Vagina (tissue), 2 donors: ENCODE data around the gene CSTF1. TPM values are rescaled to one million over a fixed set of nuclear protein-coding genes. Genes with fewer than 3 reads are reported as not detected.

Experiments used
- DNase-seq, 2 donors: peaks; one replicate each; pipeline ENCODE4 v3.0.0-alpha.2; 2017; ENCODE audit errors: extremely low spot score in 2 of 2
- H3K27ac ChIP-seq: fragments of 200-600 bp; sonication (generic); one replicate; pipeline ENCODE4 v1.5.1; 2019
- H3K27me3 ChIP-seq: fragments of 200-600 bp; sonication (generic); one replicate; pipeline ENCODE4 v1.5.1; 2019
- H3K36me3 ChIP-seq, 2 donors: fragments of 200-600 bp; sonication (generic); one replicate each; pipeline ENCODE4 v1.5.1; 2017 to 2019
- H3K4me1 ChIP-seq: fragments of 200-600 bp; sonication (generic); one replicate; pipeline ENCODE4 v1.5.1; 2019
- H3K4me3 ChIP-seq, 2 donors: fragments of 200-600 bp; sonication (generic); 1 replicate in 1 of 2; 2 replicates in 1 of 2; pipeline ENCODE4 v1.5.1; 2016 to 2019
- H3K9me3 ChIP-seq: fragments of 200-600 bp; sonication (generic); one replicate; pipeline ENCODE4 v1.5.1; 2019
- POLR2A ChIP-seq, 2 donors: fragments of 450-650 bp; IDR thresholded peaks; one replicate each; pipeline ENCODE4 v1.6.1; 2017; ENCODE audit warnings: antibody characterized with exemption in 2 of 2, mild to moderate bottlenecking in 2 of 2, moderate library complexity in 2 of 2
- POLR2AphosphoS5 ChIP-seq, 2 donors: sonication (generic); formaldehyde crosslinking; IDR thresholded peaks; one replicate each; pipeline ENCODE4 v1.9.0; 2017; ENCODE audit warnings: antibody characterized with exemption in 2 of 2, mild to moderate bottlenecking in 2 of 2, low read depth in 1 of 2; ENCODE audit not compliant: insufficient read depth in 1 of 2
- intact Hi-C: fragments of 100-400 bp; cut with DNase I; formaldehyde crosslinking; loops from one replicate; pipeline ENCODE4 v1.15.1; 2023
- total RNA-seq: library from RNA; depleted of rRNA; stranded (reverse); fragments of >200 nt; gene quantifications from one replicate; pipeline ENCODE4 v1.2.3, GENCODE V29; 2016
- TF ChIP-seq, protein P1 (sequence below), 3 experiments: fragments of 450-650 bp in 2 of 3; fragments of 200-600 bp in 1 of 3; sonication (generic) in 1 of 3; IDR thresholded peaks; one replicate each; pipeline ENCODE4 v1.5.1; 2017 to 2019; ENCODE audit warnings: antibody characterized with exemption in 3 of 3, mild to moderate bottlenecking in 2 of 3, moderate library complexity in 2 of 3

Gene CSTF1
- total RNA-seq, 1 donor from 2014 or later: 27.0 TPM

- peaks cover 12% of the 10 kb centered on the region for H3K4me1 ChIP-seq
- no peak for DNase-seq
- no peak overlapping the region for H3K4me3 ChIP-seq
- TF ChIP-seq POLR2A (IDR thresholded peaks at IDR 0.05): no peak
- TF ChIP-seq, protein P1, sequence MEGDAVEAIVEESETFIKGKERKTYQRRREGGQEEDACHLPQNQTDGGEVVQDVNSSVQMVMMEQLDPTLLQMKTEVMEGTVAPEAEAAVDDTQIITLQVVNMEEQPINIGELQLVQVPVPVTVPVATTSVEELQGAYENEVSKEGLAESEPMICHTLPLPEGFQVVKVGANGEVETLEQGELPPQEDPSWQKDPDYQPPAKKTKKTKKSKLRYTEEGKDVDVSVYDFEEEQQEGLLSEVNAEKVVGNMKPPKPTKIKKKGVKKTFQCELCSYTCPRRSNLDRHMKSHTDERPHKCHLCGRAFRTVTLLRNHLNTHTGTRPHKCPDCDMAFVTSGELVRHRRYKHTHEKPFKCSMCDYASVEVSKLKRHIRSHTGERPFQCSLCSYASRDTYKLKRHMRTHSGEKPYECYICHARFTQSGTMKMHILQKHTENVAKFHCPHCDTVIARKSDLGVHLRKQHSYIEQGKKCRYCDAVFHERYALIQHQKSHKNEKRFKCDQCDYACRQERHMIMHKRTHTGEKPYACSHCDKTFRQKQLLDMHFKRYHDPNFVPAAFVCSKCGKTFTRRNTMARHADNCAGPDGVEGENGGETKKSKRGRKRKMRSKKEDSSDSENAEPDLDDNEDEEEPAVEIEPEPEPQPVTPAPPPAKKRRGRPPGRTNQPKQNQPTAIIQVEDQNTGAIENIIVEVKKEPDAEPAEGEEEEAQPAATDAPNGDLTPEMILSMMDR (IDR thresholded peaks at IDR 0.05): no peak
- TF ChIP-seq POLR2AphosphoS5 (IDR thresholded peaks at IDR 0.05; ENCODE audit: insufficient read depth in 1 of 2, low read depth in 1 of 2): no peak
- no peaks in the 10 kb centered on the region for H3K27me3 ChIP-seq
- no peaks in the 10 kb centered on the region for H3K9me3 ChIP-seq
- H3K36me3 ChIP-seq: no peaks in the 10 kb centered on the region
- H3K27ac ChIP-seq: no peak overlapping the region
- intact Hi-C loops: no loop called here
Measured at GRCh38 chr20:56440346-56441007, 48.0 kb downstream of the CSTF1 start.

DNA sequence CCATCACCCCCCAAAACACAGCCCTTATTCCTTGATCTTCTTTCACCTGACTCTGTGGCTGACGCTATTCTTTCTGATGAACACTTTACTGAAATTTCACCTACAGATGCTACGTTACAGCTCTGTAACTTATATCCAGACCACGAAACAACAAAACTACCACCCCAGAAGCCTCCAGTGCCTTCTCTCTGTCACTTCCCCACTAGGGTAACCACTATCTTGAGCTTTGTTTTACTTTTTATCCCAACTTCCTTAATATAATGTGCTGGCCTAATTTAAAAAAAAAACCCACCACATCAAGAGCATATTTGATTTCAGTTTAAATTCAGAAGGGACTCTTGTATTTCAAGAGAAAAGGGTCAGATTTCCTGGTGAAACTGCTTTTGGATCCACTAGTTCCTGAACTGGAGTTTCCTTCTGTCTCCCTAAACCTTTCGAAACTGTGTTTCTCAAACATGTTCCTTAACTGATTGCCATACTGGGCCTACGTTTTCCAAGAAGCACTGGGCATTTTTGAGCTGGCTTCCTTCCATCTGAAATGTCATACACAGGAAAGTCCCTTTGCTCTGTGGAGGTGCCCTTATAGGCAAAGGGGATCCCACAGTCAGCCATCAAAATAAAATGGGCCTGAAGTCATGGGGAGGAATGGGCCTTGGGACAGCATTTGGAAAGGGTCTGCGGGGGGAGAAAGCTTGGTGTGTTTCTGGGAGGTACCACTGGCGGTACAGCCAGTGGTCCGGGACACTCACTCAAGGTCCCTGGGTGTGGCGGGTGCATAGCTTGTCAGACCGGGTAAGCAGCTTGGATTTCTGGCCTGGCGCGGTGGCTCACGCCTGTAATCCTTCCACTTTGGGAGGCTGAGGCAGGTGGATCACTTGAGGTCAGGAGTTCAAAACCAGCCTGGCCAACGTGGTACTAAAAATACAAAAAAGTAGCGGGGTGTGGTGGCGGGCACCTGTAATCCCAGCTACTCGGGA lies 50.2 kb downstream of the CSTF1 start:
- Histone ChIP-seq H3K27me3 (no peaks in the 10 kb centered on the region), H3K36me3 (no peaks in the 10 kb centered on the region), H3K4me3 (no peak overlapping the region), H3K4me1 (peaks cover 12% of the 10 kb centered on the region), H3K27ac (no peak overlapping the region), H3K9me3 (no peaks in the 10 kb centered on the region)
- TF ChIP-seq, protein P1 (IDR thresholded peaks at IDR 0.05): no peak
- no peak for TF ChIP-seq POLR2AphosphoS5 (IDR thresholded peaks at IDR 0.05; ENCODE audit: insufficient read depth in 1 of 2, low read depth in 1 of 2)
- TF ChIP-seq POLR2A (IDR thresholded peaks at IDR 0.05): no peak
- intact Hi-C loops: no loop called here
- no peak for DNase-seq

- Histone ChIP-seq H3K4me1 (peaks cover 11% of the 10 kb centered on the region), H3K9me3 (no peaks in the 10 kb centered on the region), H3K27ac (no peak overlapping the region), H3K36me3 (no peaks in the 10 kb centered on the region), H3K27me3 (no peaks in the 10 kb centered on the region), H3K4me3 (no peak overlapping the region)
- TF ChIP-seq POLR2AphosphoS5 (IDR thresholded peaks at IDR 0.05; ENCODE audit: insufficient read depth in 1 of 2, low read depth in 1 of 2) (no peak), POLR2A (IDR thresholded peaks at IDR 0.05) (no peak)
- TF ChIP-seq, protein P1 (IDR thresholded peaks at IDR 0.05): no peak
- no peak for DNase-seq
- intact Hi-C loops: no loop called here
Measured at GRCh38 chr20:56443654-56444540, 51.5 kb downstream of the CSTF1 start.

DNA sequence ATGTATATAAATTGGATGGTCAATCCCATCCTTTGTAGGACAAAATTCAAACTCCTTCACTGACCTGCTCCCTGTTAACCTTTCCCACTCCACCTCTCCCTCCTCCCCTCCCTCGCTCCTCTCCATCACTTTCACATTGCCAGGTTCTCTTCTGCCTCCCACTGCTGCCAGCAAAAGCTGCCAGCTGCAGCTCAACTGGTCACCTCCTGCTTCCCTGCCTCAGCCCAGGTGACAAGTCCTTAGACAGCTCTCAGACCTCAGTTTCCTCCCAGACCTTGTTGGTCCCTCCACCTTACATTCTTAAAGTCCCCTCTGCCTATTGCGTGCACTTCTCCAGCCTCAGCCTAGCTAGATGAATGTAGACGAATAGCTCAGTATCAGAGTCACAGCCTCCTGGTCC lies 52.7 kb downstream of the CSTF1 start:
- Histone ChIP-seq H3K9me3 (no peaks in the 10 kb centered on the region), H3K4me3 (no peak overlapping the region), H3K36me3 (no peaks in the 10 kb centered on the region), H3K27me3 (no peaks in the 10 kb centered on the region), H3K27ac (no peak overlapping the region), H3K4me1 (no peaks in the 10 kb centered on the region)
- no peak for DNase-seq
- TF ChIP-seq, protein P1 (IDR thresholded peaks at IDR 0.05): no peak
- TF ChIP-seq POLR2A (IDR thresholded peaks at IDR 0.05): no peak
- no peak for TF ChIP-seq POLR2AphosphoS5 (IDR thresholded peaks at IDR 0.05; ENCODE audit: insufficient read depth in 1 of 2, low read depth in 1 of 2)
- intact Hi-C loops: no loop called here
